Left lung (tissue), 10 donors: Measurements from ENCODE around the gene ASTN2. TPM values are rescaled to one million over a fixed set of nuclear protein-coding genes. Genes with fewer than 3 reads are reported as not detected.

Experiments used
- ATAC-seq: fragments of 200-7000 bp; cut with Tn5 transposase; one replicate; pipeline ENCODE4 v1.9.1; 2020; ENCODE audit warnings: moderate library complexity
- DNase-seq, 4 donors: peaks; one replicate each; pipeline ENCODE4 v3.0.0-alpha.2; 2013 to 2020
- H3K27ac ChIP-seq, 2 donors: fragments of 200-600 bp; sonication (generic) in 1 of 2; one replicate each; pipeline versions ENCODE4 v1.5.0 to v1.8.0; 2020 to 2021
- H3K27me3 ChIP-seq, 2 donors: fragments of 200-600 bp; sonication (generic) in 1 of 2; one replicate each; pipeline versions ENCODE4 v1.5.0 to v1.8.0; 2020 to 2021
- H3K36me3 ChIP-seq, 2 donors: fragments of 200-600 bp; sonication (generic) in 1 of 2; one replicate each; pipeline versions ENCODE4 v1.5.0 to v1.8.0; 2020 to 2021
- H3K4me1 ChIP-seq, 2 donors: fragments of 200-600 bp; one replicate each; pipeline ENCODE4 v1.8.0; 2021
- H3K4me3 ChIP-seq, 2 donors: fragments of 200-600 bp; sonication (generic) in 1 of 2; one replicate each; pipeline versions ENCODE4 v1.5.0 to v1.8.0; 2020 to 2021; ENCODE audit warnings: mild to moderate bottlenecking in 1 of 2
- H3K9me3 ChIP-seq, 2 donors: fragments of 200-600 bp; sonication (generic) in 1 of 2; one replicate each; pipeline versions ENCODE4 v1.5.0 to v1.8.0; 2020 to 2021
- intact Hi-C, 2 donors: fragments of 100-400 bp; cut with DNase I; formaldehyde crosslinking; loops; one replicate each; pipeline versions ENCODE4 v1.11.2 to v1.14.2; 2022
- polyA plus RNA-seq, 6 donors: library from polyadenylated mRNA; unstranded; fragments of 120-200 nt; gene quantifications; one replicate each; pipeline ENCODE4 v1.2.1, GENCODE V29; 2013; ENCODE audit not compliant: insufficient read length in 6 of 6
- total RNA-seq, 2 donors: library from RNA; stranded (reverse); fragmentation: NEBNext Ultra II Directional; extraction: Animal tissue kit (Norgen Biotek cat#: 25700); gene quantifications; one replicate each; pipeline ENCODE4 v1.2.1, GENCODE V29; 2021
- TF ChIP-seq, protein P1 (sequence below), 2 donors: fragments of 200-600 bp; sonication (generic) in 1 of 2; IDR thresholded peaks; one replicate each; pipeline versions ENCODE4 v1.5.0 to v1.8.0; 2021; ENCODE audit warnings: antibody characterized with exemption in 2 of 2
- donor health status: DM: no; HTN: yes; CAD: no.
- donor health status: DM: no; HTN: no; CAD: no.

ASTN2 gene
- total and polyA plus RNA-seq, 8 donors, result 3.1 to 5.5 (median 4.5) TPM

DNA sequence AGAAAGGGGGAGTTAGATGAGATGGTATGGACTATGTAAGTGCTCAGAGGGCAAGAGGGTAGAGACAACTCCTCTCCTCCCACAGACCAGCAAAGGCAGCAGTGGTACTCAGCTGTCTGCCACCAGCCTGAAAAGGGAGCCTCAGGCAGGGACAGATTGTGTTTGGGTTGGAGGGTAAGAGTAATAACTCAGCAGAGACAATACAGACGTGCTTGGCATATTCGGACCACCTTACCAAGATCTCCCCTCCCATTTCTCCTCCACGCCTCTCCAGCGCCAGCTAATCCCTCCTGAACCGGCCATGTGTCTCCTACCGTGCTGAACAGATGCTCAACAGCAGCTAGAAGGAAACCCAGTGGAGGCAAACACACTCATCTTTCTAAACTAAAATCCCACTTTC, 180.8 kb downstream of the ASTN2 start:
- DNase-seq (no peak), ATAC-seq (no peak)
- Histone ChIP-seq H3K27ac (no peak overlapping the region), H3K36me3 (no peaks in the 10 kb centered on the region), H3K9me3 (no peaks in the 10 kb centered on the region), H3K4me3 (no peak overlapping the region), H3K4me1 (no peaks in the 10 kb centered on the region), H3K27me3 (no peaks in the 10 kb centered on the region)
- TF ChIP-seq, protein P1, sequence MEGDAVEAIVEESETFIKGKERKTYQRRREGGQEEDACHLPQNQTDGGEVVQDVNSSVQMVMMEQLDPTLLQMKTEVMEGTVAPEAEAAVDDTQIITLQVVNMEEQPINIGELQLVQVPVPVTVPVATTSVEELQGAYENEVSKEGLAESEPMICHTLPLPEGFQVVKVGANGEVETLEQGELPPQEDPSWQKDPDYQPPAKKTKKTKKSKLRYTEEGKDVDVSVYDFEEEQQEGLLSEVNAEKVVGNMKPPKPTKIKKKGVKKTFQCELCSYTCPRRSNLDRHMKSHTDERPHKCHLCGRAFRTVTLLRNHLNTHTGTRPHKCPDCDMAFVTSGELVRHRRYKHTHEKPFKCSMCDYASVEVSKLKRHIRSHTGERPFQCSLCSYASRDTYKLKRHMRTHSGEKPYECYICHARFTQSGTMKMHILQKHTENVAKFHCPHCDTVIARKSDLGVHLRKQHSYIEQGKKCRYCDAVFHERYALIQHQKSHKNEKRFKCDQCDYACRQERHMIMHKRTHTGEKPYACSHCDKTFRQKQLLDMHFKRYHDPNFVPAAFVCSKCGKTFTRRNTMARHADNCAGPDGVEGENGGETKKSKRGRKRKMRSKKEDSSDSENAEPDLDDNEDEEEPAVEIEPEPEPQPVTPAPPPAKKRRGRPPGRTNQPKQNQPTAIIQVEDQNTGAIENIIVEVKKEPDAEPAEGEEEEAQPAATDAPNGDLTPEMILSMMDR (IDR thresholded peaks at IDR 0.05), result no peak
- intact Hi-C loops, result no loop called here

GRCh38 chr9:117233016-117233415, 181.8 kb downstream of the ASTN2 start:
- TF ChIP-seq, protein P1 (IDR thresholded peaks at IDR 0.05), result no peak
- ATAC-seq (no peak), DNase-seq (no peak)
- intact Hi-C loops, result no loop called here
- H3K27me3 ChIP-seq, result no peaks in the 10 kb centered on the region
- H3K4me3 ChIP-seq, result no peak overlapping the region
- H3K4me1 ChIP-seq, result no peaks in the 10 kb centered on the region
- H3K27ac ChIP-seq, result no peak overlapping the region
- H3K9me3 ChIP-seq, result no peaks in the 10 kb centered on the region
- no peaks in the 10 kb centered on the region for H3K36me3 ChIP-seq

DNA sequence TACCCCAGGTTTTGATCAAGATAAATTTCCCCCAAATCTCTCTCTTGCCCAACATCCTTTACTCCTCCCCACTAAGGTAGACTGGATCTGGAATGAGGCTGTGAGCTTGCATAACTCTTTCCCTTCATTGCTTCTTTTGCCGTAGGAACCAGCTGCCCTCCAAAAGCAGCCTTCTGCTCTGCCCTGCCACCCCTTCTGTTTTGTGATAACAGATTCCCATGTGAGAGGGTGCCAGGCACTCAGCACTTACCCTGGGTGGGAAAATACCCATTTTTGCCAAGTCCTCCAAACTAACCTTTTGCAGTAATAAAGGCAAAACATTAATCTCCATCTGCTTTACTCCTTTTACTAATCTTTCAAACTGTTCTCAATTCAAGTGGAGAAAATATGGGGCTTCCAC, 182.6 kb downstream of the ASTN2 start:
- H3K27ac ChIP-seq, result no peak overlapping the region
- DNase-seq (no peak), ATAC-seq (no peak)
- no peaks in the 10 kb centered on the region for H3K36me3 ChIP-seq
- H3K4me1 ChIP-seq, result no peaks in the 10 kb centered on the region
- TF ChIP-seq, protein P1 (IDR thresholded peaks at IDR 0.05), result no peak
- no peak overlapping the region for H3K4me3 ChIP-seq
- no peaks in the 10 kb centered on the region for H3K9me3 ChIP-seq
- no peaks in the 10 kb centered on the region for H3K27me3 ChIP-seq
- intact Hi-C loops, result no loop called here

DNA sequence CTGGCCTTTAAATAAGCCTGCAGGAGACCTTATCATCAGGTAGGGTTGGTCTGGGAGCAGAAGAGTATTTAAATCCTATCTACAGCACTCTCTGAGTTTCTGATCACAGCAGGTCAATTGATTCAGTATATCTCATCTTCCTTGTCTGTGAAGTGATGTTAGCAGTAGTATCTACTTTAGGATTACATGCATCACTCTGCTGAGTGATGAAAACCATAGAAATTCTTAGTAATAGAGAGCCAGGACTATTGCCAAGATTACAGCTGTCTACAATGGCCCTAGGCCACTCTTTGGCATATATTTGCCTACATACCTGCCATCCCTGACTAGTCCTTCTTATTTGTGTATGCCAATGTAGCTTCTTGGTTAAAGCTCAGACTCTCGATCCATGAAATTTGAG, 183.8 kb downstream of the ASTN2 start:
- DNase-seq, result no peak
- Histone ChIP-seq H3K27ac (no peak overlapping the region), H3K36me3 (no peaks in the 10 kb centered on the region), H3K4me3 (no peak overlapping the region), H3K9me3 (no peaks in the 10 kb centered on the region), H3K4me1 (no peaks in the 10 kb centered on the region), H3K27me3 (no peaks in the 10 kb centered on the region)
- intact Hi-C loops, result no loop called here
- no peak for ATAC-seq
- TF ChIP-seq, protein P1 (IDR thresholded peaks at IDR 0.05), result no peak

DNA sequence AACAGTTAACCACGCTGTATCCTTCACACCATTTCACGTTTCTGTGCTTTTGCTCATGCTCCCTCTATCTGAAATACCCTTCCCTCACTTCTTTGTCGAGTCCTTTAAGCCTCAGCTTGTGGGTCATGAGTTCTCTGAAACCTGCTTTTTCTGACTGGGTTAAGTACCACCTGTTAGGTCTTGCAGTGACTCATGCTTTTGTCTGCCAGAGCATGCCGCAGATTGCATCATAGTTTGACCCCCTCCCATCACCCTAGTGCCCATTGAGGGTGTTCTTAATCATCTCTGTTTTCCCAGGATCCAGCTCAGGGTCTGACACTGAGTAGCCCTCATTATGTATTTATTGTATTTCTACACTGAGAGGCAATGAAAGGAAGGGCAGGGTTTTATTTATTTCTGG, 190.2 kb downstream of the ASTN2 start:
- ATAC-seq, result no peak
- intact Hi-C loops, result no loop called here
- TF ChIP-seq, protein P1 (IDR thresholded peaks at IDR 0.05), result no peak

More for the DNA sequence above, 190.2 kb downstream of the ASTN2 start:
- no peaks in the 10 kb centered on the region for H3K36me3 ChIP-seq
- no peak overlapping the region for H3K27ac ChIP-seq
- no peak for DNase-seq
- no peaks in the 10 kb centered on the region for H3K9me3 ChIP-seq
- no peaks in the 10 kb centered on the region for H3K4me1 ChIP-seq
- H3K27me3 ChIP-seq, result no peaks in the 10 kb centered on the region
- H3K4me3 ChIP-seq, result no peak overlapping the region
